Astrocyte (in vitro differentiated cells and primary cell): ENCODE measurements around the gene SH3GL2. TPM values are rescaled to one million over a fixed set of nuclear protein-coding genes. Genes with fewer than 3 reads are reported as not detected.

Experiments used
- DNase-seq: peaks from one replicate; pipeline ENCODE4 v3.0.0-alpha.2; 2010; ENCODE audit warnings: low read depth
- FAIRE-seq: peaks from 2 replicates; lab custom pipeline; 2011; peaks lifted over from hg19 to GRCh38; lab: Jason Lieb, UNC
- H2AFZ ChIP-seq: 2 replicates; pipeline ENCODE4 v1.6.0; 2012; ENCODE audit warnings: low read depth, low read length, inconsistent platforms
- H3K27ac ChIP-seq: 2 replicates; pipeline ENCODE4 v1.5.1; 2011; ENCODE audit warnings: low read depth, low read length, inconsistent platforms
- H3K27me3 ChIP-seq: 2 replicates; pipeline ENCODE4 v1.6.0; 2011; ENCODE audit warnings: low read length, inconsistent platforms; ENCODE audit not compliant: insufficient read depth
- H3K36me3 ChIP-seq: 2 replicates; pipeline ENCODE4 v1.5.1; 2011; ENCODE audit warnings: low read length, inconsistent platforms; ENCODE audit not compliant: insufficient read depth
- H3K4me1 ChIP-seq: 2 replicates; pipeline ENCODE4 v1.5.1; 2011; ENCODE audit warnings: low read length, inconsistent platforms; ENCODE audit not compliant: insufficient read depth
- H3K4me2 ChIP-seq: 2 replicates; pipeline ENCODE4 v1.6.0; 2012; ENCODE audit warnings: low read length, inconsistent platforms
- H3K4me3 ChIP-seq: 2 replicates; pipeline ENCODE4 v1.5.1; 2011; ENCODE audit warnings: low read depth, mild to moderate bottlenecking, low read length, inconsistent platforms; ENCODE audit not compliant: insufficient read depth
- H3K79me2 ChIP-seq: 2 replicates; pipeline ENCODE4 v1.6.0; 2012; ENCODE audit warnings: mild to moderate bottlenecking, low read length, inconsistent platforms; ENCODE audit not compliant: insufficient read depth
- H3K9ac ChIP-seq: 2 replicates; pipeline ENCODE4 v1.6.0; 2012; ENCODE audit warnings: mild to moderate bottlenecking, low read length, inconsistent platforms
- H3K9me3 ChIP-seq: 2 replicates; pipeline ENCODE4 v1.5.1; 2012; ENCODE audit warnings: low read depth, mild to moderate bottlenecking, low read length, inconsistent platforms; ENCODE audit not compliant: insufficient read depth
- H4K20me1 ChIP-seq: 2 replicates; pipeline ENCODE4 v1.6.0; 2012; ENCODE audit warnings: low read length, inconsistent platforms; ENCODE audit not compliant: insufficient read depth
- H3K27ac Mint-ChIP-seq: one replicate; pipeline ENCODE4 v1.8.0; 2021; ENCODE audit warnings: mild to moderate bottlenecking, mixed read lengths; ENCODE audit not compliant: unreplicated experiment
- H3K27me3 Mint-ChIP-seq: one replicate; pipeline ENCODE4 v1.8.0; 2021; ENCODE audit warnings: low read depth, mixed read lengths; ENCODE audit not compliant: unreplicated experiment
- H3K36me3 Mint-ChIP-seq: one replicate; pipeline ENCODE4 v1.8.0; 2021; ENCODE audit warnings: low read depth, mixed read lengths; ENCODE audit not compliant: unreplicated experiment
- H3K4me1 Mint-ChIP-seq: one replicate; pipeline ENCODE4 v1.8.0; 2021; ENCODE audit warnings: low read depth, mixed read lengths; ENCODE audit not compliant: unreplicated experiment
- H3K4me3 Mint-ChIP-seq: one replicate; pipeline ENCODE4 v1.8.0; 2021; ENCODE audit warnings: mild to moderate bottlenecking, moderate library complexity, mixed read lengths; ENCODE audit not compliant: unreplicated experiment
- H3K9me3 Mint-ChIP-seq: one replicate; pipeline ENCODE4 v1.8.0; 2021; ENCODE audit warnings: mild to moderate bottlenecking, mixed read lengths; ENCODE audit not compliant: unreplicated experiment
- CTCF ChIP-seq: IDR thresholded peaks from 2 replicates; pipeline ENCODE4 v1.5.1; 2011; ENCODE audit warnings: low read depth, mild to moderate bottlenecking, inconsistent platforms, low read length, moderate library complexity; ENCODE audit not compliant: insufficient read depth
- EZH2 ChIP-seq: IDR thresholded peaks from 2 replicates; pipeline ENCODE4 v1.6.1; 2012; ENCODE audit warnings: mild to moderate bottlenecking, low read length, inconsistent platforms; ENCODE audit not compliant: insufficient read depth
- total RNA-seq: library from RNA; stranded (reverse); gene quantifications from 2 replicates; pipeline ENCODE4 v1.2.1, GENCODE V29; 2021

Gene SH3GL2
- total RNA-seq, 1 donor from 2014 or later: 0.16 TPM

DNA sequence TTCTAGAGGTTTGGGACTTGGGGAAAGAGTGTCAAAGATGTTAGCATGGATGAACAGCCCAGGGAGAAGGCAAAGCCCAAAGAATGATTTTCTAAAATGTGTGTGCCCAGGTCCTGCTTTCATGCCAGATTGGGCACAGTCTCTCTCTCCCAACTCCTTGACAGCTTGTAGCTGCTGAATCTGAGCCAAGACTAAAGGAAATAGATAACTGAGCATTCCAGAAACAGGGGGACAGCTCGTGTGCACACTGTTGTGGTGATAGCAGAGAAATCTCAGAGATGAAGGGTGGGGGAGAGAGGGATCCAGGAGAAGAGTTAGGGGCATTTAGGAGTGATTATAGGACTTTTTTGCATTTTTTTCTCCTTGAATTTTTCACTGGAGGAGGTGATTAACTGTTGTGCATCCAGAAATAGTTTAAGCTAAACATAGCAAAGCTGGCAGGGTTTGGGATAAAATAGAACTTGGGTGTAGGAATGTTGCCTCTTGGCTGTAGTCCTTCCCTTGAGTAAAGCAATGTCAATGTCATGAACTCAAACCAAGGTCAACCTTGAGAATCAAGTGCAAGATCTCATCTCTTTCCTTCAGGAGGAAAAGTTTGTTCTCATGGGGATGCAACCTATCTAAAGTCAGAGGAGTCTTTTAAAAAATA lies 245.9 kb downstream of the SH3GL2 start:
- H3K27me3 ChIP-seq: no peaks in the 10 kb centered on the region
- TF ChIP-seq CTCF (no peak), EZH2 (no peak)
- H3K27me3 Mint-ChIP-seq: no peaks in the 10 kb centered on the region
- no peaks in the 10 kb centered on the region for H3K36me3 Mint-ChIP-seq
- no peak overlapping the region for H3K4me3 ChIP-seq
- no peaks in the 10 kb centered on the region for H3K4me1 ChIP-seq
- no peaks in the 10 kb centered on the region for H4K20me1 ChIP-seq
- DNase-seq: no peak
- H3K27ac ChIP-seq: no peak overlapping the region
- H3K4me1 Mint-ChIP-seq: peaks cover 13% of the 10 kb centered on the region
- H3K9me3 Mint-ChIP-seq: peaks cover 4% of the 10 kb centered on the region
- no peak overlapping the region for H2AFZ ChIP-seq
- FAIRE-seq: no peak
- no peak overlapping the region for H3K27ac Mint-ChIP-seq
- H3K4me3 Mint-ChIP-seq: no peak overlapping the region
- peak overlapping the region; percentile 38 for H3K4me2 ChIP-seq
- H3K79me2 ChIP-seq: no peaks in the 10 kb centered on the region
- no peaks in the 10 kb centered on the region for H3K9me3 ChIP-seq
- no peak overlapping the region for H3K9ac ChIP-seq
- H3K36me3 ChIP-seq: no peaks in the 10 kb centered on the region

GRCh38 chr9:17825265-17825659 lies 246.4 kb downstream of the SH3GL2 start:
- H3K27ac ChIP-seq: no peak overlapping the region
- FAIRE-seq: no peak
- H3K9me3 ChIP-seq: no peaks in the 10 kb centered on the region
- no peaks in the 10 kb centered on the region for H3K79me2 ChIP-seq
- no peak overlapping the region for H3K4me3 Mint-ChIP-seq
- H3K27me3 ChIP-seq: no peaks in the 10 kb centered on the region
- H4K20me1 ChIP-seq: no peaks in the 10 kb centered on the region
- H3K4me1 ChIP-seq: no peaks in the 10 kb centered on the region
- no peaks in the 10 kb centered on the region for H3K36me3 ChIP-seq
- no peaks in the 10 kb centered on the region for H3K36me3 Mint-ChIP-seq
- H3K27ac Mint-ChIP-seq: no peak overlapping the region
- peaks cover 13% of the 10 kb centered on the region for H3K4me1 Mint-ChIP-seq
- DNase-seq: no peak
- H2AFZ ChIP-seq: no peak overlapping the region
- TF ChIP-seq EZH2 (no peak), CTCF (no peak)
- H3K4me3 ChIP-seq: no peak overlapping the region
- no peaks in the 10 kb centered on the region for H3K27me3 Mint-ChIP-seq
- H3K9ac ChIP-seq: no peak overlapping the region
- peaks cover 2% of the 10 kb centered on the region for H3K9me3 Mint-ChIP-seq
- no peak overlapping the region for H3K4me2 ChIP-seq

DNA sequence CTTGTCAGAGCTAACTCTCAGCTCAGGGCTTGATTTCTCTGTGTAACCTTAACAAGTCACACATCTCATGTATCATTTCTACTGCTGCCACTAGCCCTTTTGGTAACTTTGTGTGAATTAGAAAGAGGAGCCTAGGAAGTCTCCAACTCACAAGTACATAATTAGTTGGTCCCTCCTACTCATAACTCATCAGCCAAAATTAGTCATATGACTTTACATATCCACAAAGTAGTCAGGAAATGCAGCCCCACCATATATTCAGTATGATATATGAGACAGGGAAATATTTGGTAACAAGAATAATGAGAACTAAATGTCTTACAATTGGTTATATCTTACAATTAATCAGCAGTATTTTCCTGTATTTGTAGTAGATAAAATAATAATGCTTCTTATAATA lies 250.2 kb downstream of the SH3GL2 start:
- Mint-ChIP-seq H3K27ac (no peak overlapping the region), H3K36me3 (no peaks in the 10 kb centered on the region), H3K4me1 (peaks cover 13% of the 10 kb centered on the region), H3K27me3 (no peaks in the 10 kb centered on the region), H3K9me3 (no peaks in the 10 kb centered on the region), H3K4me3 (no peak overlapping the region)
- Histone ChIP-seq H3K27ac (no peak overlapping the region), H3K36me3 (no peaks in the 10 kb centered on the region), H3K79me2 (no peaks in the 10 kb centered on the region), H2AFZ (no peak overlapping the region), H3K9ac (no peak overlapping the region), H3K4me3 (no peak overlapping the region), H4K20me1 (no peaks in the 10 kb centered on the region), H3K4me1 (no peaks in the 10 kb centered on the region), H3K9me3 (no peaks in the 10 kb centered on the region), H3K4me2 (no peak overlapping the region), H3K27me3 (no peaks in the 10 kb centered on the region)
- TF ChIP-seq CTCF: no peak
- TF ChIP-seq EZH2: no peak
- FAIRE-seq: no peak
- DNase-seq: no peak
